Neuronal stem cell (in vitro differentiated cells): ENCODE measurements around the gene ZCCHC24.
A peak's percentile ranks its signal among the peaks of the same experiment; 100 is the strongest.
"Not testable (repeated sequence)": the region's sequence is repeated elsewhere in the genome, so short reads cannot be mapped to it uniquely, and the experiment has no call there.

Source experiments
- DNase-seq: peaks from one replicate; pipeline ENCODE4 v3.0.0-alpha.2; 2013; ENCODE audit warnings: low spot score
- H2AFZ ChIP-seq: one replicate; pipeline ENCODE4 v1.6.1; 2013; ENCODE audit warnings: mild to moderate bottlenecking, low read length, inconsistent platforms
- H2AK5ac ChIP-seq: 2 replicates; pipeline ENCODE4 v1.6.1; 2013; ENCODE audit warnings: low read depth, mild to moderate bottlenecking, inconsistent platforms, low read length, moderate library complexity, mixed read lengths
- H2BK120ac ChIP-seq: 2 replicates; pipeline ENCODE4 v1.6.1; 2013; ENCODE audit warnings: low read depth, mild to moderate bottlenecking, inconsistent platforms, low read length, moderate library complexity, mixed read lengths
- H2BK12ac ChIP-seq: one replicate; pipeline ENCODE4 v1.6.1; 2013; ENCODE audit warnings: low read length, inconsistent platforms
- H2BK15ac ChIP-seq: 2 replicates; pipeline ENCODE4 v1.6.1; 2013; ENCODE audit warnings: mild to moderate bottlenecking, low read length, inconsistent platforms, mixed read lengths
- H2BK5ac ChIP-seq: one replicate; pipeline ENCODE4 v1.6.1; 2013; ENCODE audit warnings: inconsistent platforms, mild to moderate bottlenecking, low read length, moderate library complexity
- H3K14ac ChIP-seq: one replicate; pipeline ENCODE4 v1.6.1; 2013; ENCODE audit warnings: low read length, inconsistent platforms
- H3K18ac ChIP-seq: 2 replicates; pipeline ENCODE4 v1.6.1; 2013; ENCODE audit warnings: low read length, inconsistent platforms
- H3K23ac ChIP-seq: 2 replicates; pipeline ENCODE4 v1.6.1; 2013; ENCODE audit warnings: low read depth, mild to moderate bottlenecking, mixed read lengths, low read length, inconsistent platforms; ENCODE audit not compliant: poor library complexity
- H3K27ac ChIP-seq: replicated peaks from 3 replicates; pipeline ENCODE4 v1.5.1; 2013; ENCODE audit warnings: low read length, inconsistent platforms
- H3K27me3 ChIP-seq, 3 experiments: 2 replicates each; pipeline ENCODE4 v1.6.1; 2013; ENCODE audit warnings: low read length in 3 of 3, mild to moderate bottlenecking in 2 of 3, inconsistent platforms in 1 of 3, low read depth in 1 of 3, mixed read lengths in 1 of 3, moderate library complexity in 1 of 3; ENCODE audit not compliant: control insufficient read depth in 3 of 3, insufficient read depth in 3 of 3
- H3K36me3 ChIP-seq, 2 donors: replicated peaks in 1 of 2; 2 replicates each; pipeline ENCODE4 v1.6.1; 2013; ENCODE audit warnings: low read length in 2 of 2; ENCODE audit not compliant: control insufficient read depth in 2 of 2, insufficient read depth in 2 of 2
- H3K4ac ChIP-seq: 2 replicates; pipeline ENCODE4 v1.6.1; 2013; ENCODE audit warnings: inconsistent platforms, mild to moderate bottlenecking, low read length, moderate library complexity
- H3K4me1 ChIP-seq, 2 donors: 1 replicate in 1 of 2; 2 replicates in 1 of 2; pipeline ENCODE4 v1.6.1; 2013; ENCODE audit warnings: low read length in 2 of 2, low read depth in 1 of 2; ENCODE audit not compliant: control insufficient read depth in 2 of 2, insufficient read depth in 1 of 2
- H3K4me2 ChIP-seq: one replicate; pipeline ENCODE4 v1.6.1; 2013; ENCODE audit warnings: mild to moderate bottlenecking, low read length, inconsistent platforms; ENCODE audit not compliant: insufficient read depth, poor library complexity, severe bottlenecking
- H3K4me3 ChIP-seq, 2 donors: 2 replicates each; pipeline ENCODE4 v1.5.1; 2013; ENCODE audit warnings: low read length in 2 of 2, mild to moderate bottlenecking in 2 of 2, inconsistent platforms in 1 of 2, moderate library complexity in 1 of 2
- H3K79me1 ChIP-seq: one replicate; pipeline ENCODE4 v1.6.1; 2013; ENCODE audit warnings: low read depth, mild to moderate bottlenecking, inconsistent platforms, low read length, moderate library complexity
- H3K9ac ChIP-seq: one replicate; pipeline ENCODE4 v1.6.1; 2013; ENCODE audit warnings: mild to moderate bottlenecking, low read depth, low read length, inconsistent platforms; ENCODE audit not compliant: poor library complexity
- H3K9me3 ChIP-seq, 2 donors: replicated peaks in 1 of 2; 2 replicates each; pipeline versions ENCODE3 to v1.6.1; 2013; ENCODE audit warnings: low read length in 2 of 2, mild to moderate bottlenecking in 2 of 2, inconsistent platforms in 1 of 2, low read depth in 1 of 2, mixed read lengths in 1 of 2, moderate library complexity in 1 of 2; ENCODE audit not compliant: control insufficient read depth in 2 of 2, insufficient read depth in 1 of 2
- H4K8ac ChIP-seq: one replicate; pipeline ENCODE4 v1.6.1; 2013; ENCODE audit warnings: low read depth, mild to moderate bottlenecking, inconsistent platforms, low read length, moderate library complexity
- H4K91ac ChIP-seq: one replicate; pipeline ENCODE4 v1.6.1; 2013; ENCODE audit warnings: low read length, low read depth, mild to moderate bottlenecking, inconsistent platforms; ENCODE audit not compliant: poor library complexity
- WGBS, 2 donors: extraction: QIAGEN DNeasy Blood & Tissue Kit; methylation state at CpG; one replicate each; pipeline ENCODE4 v1.1.7; 2013; ENCODE audit warnings: missing lambda C conversion rate in 2 of 2, mixed read lengths in 1 of 2; ENCODE audit not compliant: insufficient read length in 2 of 2, insufficient replicate concordance in 1 of 2; ENCODE audit errors: extremely low coverage in 2 of 2; 5-methylcytosine and 5-hydroxymethylcytosine counted together

The ZCCHC24 gene

DNA sequence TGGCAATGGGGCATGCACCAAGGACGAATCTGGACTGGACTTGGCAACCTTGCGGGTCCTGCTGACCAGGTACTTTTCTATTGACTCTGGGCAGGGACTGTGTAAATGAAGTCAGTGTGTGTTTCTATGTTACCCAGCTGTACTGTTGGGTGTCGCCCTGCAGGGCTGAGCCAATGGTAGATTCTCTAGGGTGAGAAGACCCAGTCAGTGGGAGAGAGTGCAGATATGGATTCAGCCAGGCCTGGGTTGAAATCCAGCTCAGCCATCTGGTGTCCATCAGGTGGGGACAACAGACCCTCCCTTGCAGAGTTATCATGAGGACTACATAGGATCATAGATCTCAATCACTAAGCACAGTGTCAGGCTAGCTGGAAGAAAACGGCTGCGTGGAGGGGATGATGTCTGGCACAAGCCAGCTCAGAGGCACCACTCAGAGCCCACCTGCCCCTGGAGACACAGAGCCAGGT is 103.1 kb downstream of the ZCCHC24 start:
- Histone ChIP-seq H3K18ac (no peak overlapping the region), H3K4me1 (peaks cover 5 to 6% of the 10 kb centered on the region in 2 donors), H4K8ac (no peak overlapping the region), H3K4me3 (no peak overlapping the region), H3K27ac (no peak overlapping the region), H3K14ac (no peak overlapping the region), H2BK5ac (no peak overlapping the region), H2BK120ac (no peak overlapping the region), H3K79me1 (no peaks in the 10 kb centered on the region), H3K27me3 (peaks cover 0 to 22% (median 0%) of the 10 kb centered on the region in 3 experiments), H4K91ac (no peak overlapping the region), H3K23ac (no peak overlapping the region), H3K9ac (no peak overlapping the region), H3K9me3 (peaks cover 0 to 2% of the 10 kb centered on the region in 2 donors), H2BK15ac (no peak overlapping the region), H3K4ac (no peak overlapping the region), H2AK5ac (peak overlapping the region; percentile 40), H2AFZ (no peak overlapping the region), H3K36me3 (no peaks in the 10 kb centered on the region), H2BK12ac (no peak overlapping the region), H3K4me2 (no peak overlapping the region)
- no CpG with 5 or more reads among the region's 5 CpGs for WGBS, 2 donors
- no peak for DNase-seq

- no peak overlapping the region for H4K8ac ChIP-seq
- no CpG with 5 or more reads among the region's 5 CpGs for WGBS, 2 donors
- H3K27ac ChIP-seq, result no peak overlapping the region
- peaks cover 0 to 22% (median 0%) of the 10 kb centered on the region in 3 experiments for H3K27me3 ChIP-seq
- H2BK12ac ChIP-seq, result no peak overlapping the region
- no peak overlapping the region for H3K23ac ChIP-seq
- H3K9ac ChIP-seq, result no peak overlapping the region
- H2AK5ac ChIP-seq, result no peak overlapping the region
- no peaks in the 10 kb centered on the region for H3K79me1 ChIP-seq
- no peak overlapping the region for H3K18ac ChIP-seq
- H3K4me1 ChIP-seq, result peaks cover 0 to 6% of the 10 kb centered on the region in 2 donors
- H2AFZ ChIP-seq, result no peak overlapping the region
- no peak overlapping the region for H3K4me2 ChIP-seq
- no peak overlapping the region for H2BK15ac ChIP-seq
- no peak overlapping the region for H3K14ac ChIP-seq
- no peak overlapping the region for H2BK120ac ChIP-seq
- no peak overlapping the region for H3K4ac ChIP-seq
- no peak overlapping the region for H4K91ac ChIP-seq
- H3K4me3 ChIP-seq, result no peak overlapping the region
- peaks cover 0 to 2% of the 10 kb centered on the region in 2 donors for H3K9me3 ChIP-seq
- no peaks in the 10 kb centered on the region for H3K36me3 ChIP-seq
- H2BK5ac ChIP-seq, result no peak overlapping the region
- no peak for DNase-seq
These were observed 104.7 kb downstream of the ZCCHC24 start for GRCh38 chr10:79340646-79341244.

DNA sequence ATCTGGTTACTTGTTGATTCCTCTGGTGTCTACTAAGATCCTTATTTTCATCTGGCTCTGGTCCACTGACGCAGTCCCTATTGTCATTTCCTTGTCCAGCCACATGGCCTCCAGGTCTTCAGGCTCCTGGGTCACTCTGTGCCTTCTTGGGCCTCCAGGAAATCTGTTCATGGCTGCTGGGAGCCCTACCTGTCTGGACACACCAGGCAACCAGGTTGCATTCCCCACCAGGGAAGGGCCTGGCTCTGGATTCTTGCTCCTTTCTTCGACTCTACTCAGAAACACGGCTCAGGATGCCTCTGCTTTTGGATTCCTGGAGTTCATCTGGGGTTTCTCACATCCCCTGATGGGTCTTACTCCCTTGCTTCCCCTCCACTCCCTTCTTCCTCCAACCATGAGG is 106.2 kb downstream of the ZCCHC24 start:
- no peaks in the 10 kb centered on the region for H3K79me1 ChIP-seq
- H3K14ac ChIP-seq, result no peak overlapping the region
- no peak overlapping the region for H2BK15ac ChIP-seq
- no peak overlapping the region for H3K4ac ChIP-seq
- no CpG with 5 or more reads among the region's 3 CpGs for WGBS, 2 donors
- no peak for DNase-seq
- H4K91ac ChIP-seq, result no peak overlapping the region
- H2BK12ac ChIP-seq, result no peak overlapping the region
- H4K8ac ChIP-seq, result no peak overlapping the region
- no peak overlapping the region for H2BK120ac ChIP-seq
- H3K9ac ChIP-seq, result no peak overlapping the region
- H3K23ac ChIP-seq, result no peak overlapping the region
- no peak overlapping the region for H3K18ac ChIP-seq
- no peak overlapping the region for H3K4me2 ChIP-seq
- H3K27ac ChIP-seq, result no peak overlapping the region
- H2AFZ ChIP-seq, result no peak overlapping the region
- peaks cover 0 to 28% (median 0%) of the 10 kb centered on the region in 3 experiments for H3K27me3 ChIP-seq
- H3K4me1 ChIP-seq, result peaks cover 0 to 4% of the 10 kb centered on the region in 2 donors
- H2AK5ac ChIP-seq, result no peak overlapping the region
- H3K36me3 ChIP-seq, result no peaks in the 10 kb centered on the region
- H3K9me3 ChIP-seq, result peaks cover 0 to 2% of the 10 kb centered on the region in 2 donors
- H2BK5ac ChIP-seq, result no peak overlapping the region
- H3K4me3 ChIP-seq, result no peak overlapping the region

DNA sequence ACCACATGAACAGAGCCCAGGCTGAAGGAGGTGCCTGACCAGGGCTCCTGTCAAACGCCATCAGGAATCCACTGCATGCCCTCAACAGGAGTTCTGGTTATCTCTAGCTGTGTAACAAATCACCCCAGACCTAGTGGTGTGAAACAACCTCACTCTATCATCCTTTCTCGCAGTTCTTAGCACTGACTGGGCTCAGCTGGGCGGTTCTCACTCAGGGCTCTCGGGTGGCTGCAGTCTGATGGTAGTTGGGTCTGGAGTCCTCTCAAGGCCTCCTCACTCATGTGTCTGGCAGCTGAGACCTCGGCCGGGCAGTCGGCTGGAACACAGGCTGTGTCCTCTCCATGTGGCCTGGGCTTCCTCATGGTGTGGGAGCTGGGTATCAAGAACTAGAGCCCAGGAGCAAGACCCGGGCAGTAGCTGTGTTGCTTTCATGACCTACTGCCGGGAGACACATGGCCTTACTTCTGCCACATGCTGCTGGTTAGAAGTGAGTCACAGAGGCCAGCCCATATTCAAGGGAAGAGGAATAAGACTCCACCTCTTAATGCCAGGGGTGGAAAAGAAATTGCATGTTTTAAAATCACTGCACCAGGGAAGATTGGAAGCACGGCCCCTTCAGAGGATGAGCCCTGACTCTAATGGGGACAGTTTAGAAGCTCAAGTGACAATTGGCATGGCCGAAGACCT is 107.5 kb downstream of the ZCCHC24 start:
- not testable (repeated sequence) for H3K79me1 ChIP-seq, H2BK5ac ChIP-seq, H4K91ac ChIP-seq, H3K4me1 ChIP-seq, DNase-seq, H3K4me3 ChIP-seq, H3K14ac ChIP-seq, H3K18ac ChIP-seq, H2BK12ac ChIP-seq, H3K9ac ChIP-seq, H2AK5ac ChIP-seq, H3K4ac ChIP-seq, H3K27ac ChIP-seq, H2BK120ac ChIP-seq, H3K23ac ChIP-seq, H2BK15ac ChIP-seq, H4K8ac ChIP-seq, H3K36me3 ChIP-seq, H2AFZ ChIP-seq, H3K4me2 ChIP-seq, H3K9me3 ChIP-seq
- peaks cover 0 to 29% (median 0%) of the 10 kb centered on the region in 3 experiments for H3K27me3 ChIP-seq
- WGBS, 2 donors, result no CpG with 5 or more reads among the region's 11 CpGs
